IMR-90 (cell line): ENCODE results near the gene PLA2G2D.

Experiments
- CTCF ChIP-seq: conservative IDR thresholded peaks from 2 replicates; pipeline ENCODE4 v1.5.1; 2012; ENCODE audit warnings: mild to moderate bottlenecking, low read depth, low read length, improper control_type of control experiment
- ELK1 ChIP-seq: fragments of 150-350 bp; IDR thresholded peaks from 2 replicates; pipeline ENCODE4 v1.6.1; 2016; ENCODE audit warnings: low read depth, mild to moderate bottlenecking, low read length, moderate library complexity, borderline replicate concordance
- MAZ ChIP-seq: IDR thresholded peaks from 2 replicates; pipeline ENCODE4 v1.6.1; 2012; ENCODE audit warnings: low read depth, mild to moderate bottlenecking, low read length, improper control_type of control experiment, moderate library complexity, borderline replicate concordance
- MXI1 ChIP-seq: IDR thresholded peaks from 2 replicates; pipeline ENCODE4 v1.6.1; 2012; ENCODE audit warnings: low read depth, mild to moderate bottlenecking, low read length, moderate library complexity, borderline replicate concordance
- POLR2A ChIP-seq: IDR thresholded peaks from 2 replicates; pipeline ENCODE4 v1.6.1; 2012; ENCODE audit warnings: mild to moderate bottlenecking, low read depth, low read length
- RAD21 ChIP-seq: IDR thresholded peaks from 2 replicates; pipeline ENCODE4 v1.6.1; 2012; ENCODE audit warnings: low read length, improper control_type of control experiment
- RCOR1 ChIP-seq: IDR thresholded peaks from 2 replicates; pipeline ENCODE4 v1.6.1; 2012; ENCODE audit warnings: mild to moderate bottlenecking, low read length, improper control_type of control experiment; ENCODE audit not compliant: insufficient replicate concordance
- RFX5 ChIP-seq: IDR thresholded peaks from 2 replicates; pipeline ENCODE4 v1.8.0; 2012; ENCODE audit warnings: low read depth, mild to moderate bottlenecking, low read length, moderate library complexity

- TF ChIP-seq MXI1: no peak
- TF ChIP-seq MAZ: no peak
- no peak for TF ChIP-seq POLR2A
- no peak for TF ChIP-seq CTCF
- TF ChIP-seq RCOR1: no peak
- TF ChIP-seq RFX5: no peak
- TF ChIP-seq RAD21: no peak
- TF ChIP-seq ELK1: no peak
Measured at GRCh38 chr1:20134995-20135394, 15.7 kb upstream of the PLA2G2D start.
